Epithelial cell of proximal tubule (primary cell): ENCODE measurements around the gene CFAP57. TPM values are rescaled to one million over a fixed set of nuclear protein-coding genes. Genes with fewer than 3 reads are reported as not detected.

Source experiments
- DNase-seq: peaks from one replicate; pipeline ENCODE4 v3.0.0-alpha.2; 2011; ENCODE audit warnings: low read depth
- H3K4me3 ChIP-seq: 2 replicates; pipeline ENCODE4 v1.5.1; 2011; ENCODE audit warnings: low read depth, mild to moderate bottlenecking, low read length
- CTCF ChIP-seq: conservative IDR thresholded peaks from 2 replicates; pipeline ENCODE4 v1.5.1; 2012; ENCODE audit warnings: low read depth, mild to moderate bottlenecking, low read length
- total RNA-seq: library from RNA; depleted of rRNA; stranded (reverse); fragments of >200 nt; gene quantifications from 2 replicates; pipeline ENCODE4 v1.2.3, GENCODE V29; 2015

CFAP57 gene
- total RNA-seq, 1 donor from 2014 or later = 0.46 TPM

- no peak for TF ChIP-seq CTCF
- no peak for DNase-seq
- no peak overlapping the region for H3K4me3 ChIP-seq
Measured at GRCh38 chr1:43280692-43281091, 108.6 kb downstream of the CFAP57 start.

DNA sequence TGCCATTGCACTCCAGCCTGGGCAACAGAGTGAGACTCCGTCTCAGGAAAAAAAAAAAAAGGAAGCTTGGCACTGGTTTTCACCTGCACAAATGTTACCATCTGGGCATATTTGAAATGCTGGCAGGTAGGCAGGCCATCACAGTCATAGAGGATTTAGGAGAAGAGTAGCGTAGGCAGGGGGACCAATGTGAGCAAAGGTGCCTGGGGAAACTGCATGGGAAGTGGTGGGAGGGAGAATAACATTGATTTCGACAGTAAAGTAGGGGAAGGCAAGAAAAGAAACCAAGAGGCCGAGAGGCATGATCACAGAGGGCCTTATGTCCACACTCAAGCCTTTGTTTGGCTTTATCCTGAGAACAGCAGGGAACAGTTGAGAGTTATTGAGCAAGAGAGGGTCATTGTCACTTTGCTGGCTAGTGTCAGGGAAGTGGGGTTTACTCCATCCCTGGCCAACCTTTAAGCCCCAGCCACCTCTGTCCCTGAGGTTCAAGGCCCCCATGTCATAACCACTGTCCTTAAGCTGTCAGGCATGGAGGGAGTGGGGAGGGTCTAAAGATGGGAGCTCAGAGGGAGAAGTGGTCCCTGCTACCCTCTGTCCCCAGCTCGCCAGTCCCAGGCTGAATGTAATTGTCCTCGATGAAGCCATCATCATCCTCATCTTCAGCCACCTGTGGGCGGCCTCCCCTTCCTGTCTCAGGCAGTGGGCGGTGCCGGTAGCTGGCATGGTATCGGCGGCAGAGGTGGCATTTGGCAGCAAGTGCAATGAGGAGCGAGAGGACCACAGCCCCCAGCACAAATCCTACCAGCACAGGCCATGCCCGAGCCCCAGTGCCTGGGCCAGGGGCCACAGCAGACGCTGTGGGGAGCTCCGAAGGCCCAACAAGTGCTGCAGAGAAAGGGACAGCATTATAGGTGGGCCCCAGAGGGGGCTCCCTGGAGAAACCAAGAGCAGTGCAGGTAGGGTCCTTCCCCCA is 110.4 kb downstream of the CFAP57 start:
- TF ChIP-seq CTCF = no peak
- no peak for DNase-seq
- H3K4me3 ChIP-seq = no peak overlapping the region

- DNase-seq = no peak
- no peak overlapping the region for H3K4me3 ChIP-seq
- TF ChIP-seq CTCF = no peak
Measured at GRCh38 chr1:43284065-43284464, 111.9 kb downstream of the CFAP57 start.

- no peak for TF ChIP-seq CTCF
- no peak overlapping the region for H3K4me3 ChIP-seq
- DNase-seq = no peak
Measured at GRCh38 chr1:43284546-43285110, 112.5 kb downstream of the CFAP57 start.

- no peak for DNase-seq
- peak within 1 kb of the TSS; percentile 18 for H3K4me3 ChIP-seq
- peak; percentile 38 for TF ChIP-seq CTCF
Measured at GRCh38 chr1:43285269-43285990, 113.3 kb downstream of the CFAP57 start, which contains the start of gene C1orf210. Gene C1orf210, minus strand, starts transcription at chr1:43285581. Its CDS starts 2,311 bp downstream, at chr1:43283270.

GRCh38 chr1:43286115-43286514 is 114.0 kb downstream of the CFAP57 start:
- DNase-seq = no peak
- H3K4me3 ChIP-seq = no peak overlapping the region
- no peak for TF ChIP-seq CTCF
